Hepatocyte (in vitro differentiated cells): ENCODE results near the gene FIZ1.

Source experiments
- EZH2 ChIP-seq: fragments of 200-600 bp; sonication (generic); IDR thresholded peaks from 2 replicates; pipeline ENCODE4 v1.6.1; 2016; ENCODE audit warnings: antibody characterized with exemption, mild to moderate bottlenecking, borderline replicate concordance
- TF ChIP-seq, protein P1 (sequence below): fragments of 200-600 bp; sonication (generic); IDR thresholded peaks from 2 replicates; pipeline ENCODE4 v1.5.1; 2016; ENCODE audit warnings: antibody characterized with exemption, mild to moderate bottlenecking; ENCODE audit not compliant: poor library complexity

DNA sequence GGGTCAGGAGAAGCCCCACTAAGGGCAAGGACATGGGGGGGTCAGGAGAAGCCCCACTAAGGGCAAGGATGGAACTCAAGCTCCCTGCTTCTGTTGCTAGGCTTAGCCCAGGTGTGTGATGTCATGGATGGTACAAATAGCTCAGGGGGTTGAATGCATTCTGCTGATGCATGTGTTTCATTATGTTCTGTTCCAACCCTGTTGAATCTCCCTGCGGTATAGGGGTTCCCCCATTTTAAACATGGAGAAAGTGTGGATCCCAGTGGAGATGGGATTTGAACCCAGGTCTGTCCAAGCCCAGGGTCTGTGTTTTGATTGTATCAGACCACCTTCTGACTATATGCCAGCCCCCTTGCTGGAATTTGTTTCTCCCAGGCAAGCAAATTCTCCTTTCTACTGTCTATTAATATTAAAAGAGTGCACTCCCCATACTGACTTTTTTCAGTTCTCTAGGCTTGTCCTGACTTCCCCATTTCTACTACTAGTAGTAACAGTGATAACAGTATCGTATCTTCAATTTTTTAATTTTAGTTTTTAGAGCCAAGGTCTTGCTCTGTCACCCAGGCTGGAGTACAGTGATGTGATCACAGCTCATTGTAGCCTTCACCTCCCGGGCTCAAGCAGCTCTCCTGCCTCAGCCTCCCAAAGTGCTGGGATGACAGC, 12.8 kb upstream of the FIZ1 start:
- TF ChIP-seq, protein P1, sequence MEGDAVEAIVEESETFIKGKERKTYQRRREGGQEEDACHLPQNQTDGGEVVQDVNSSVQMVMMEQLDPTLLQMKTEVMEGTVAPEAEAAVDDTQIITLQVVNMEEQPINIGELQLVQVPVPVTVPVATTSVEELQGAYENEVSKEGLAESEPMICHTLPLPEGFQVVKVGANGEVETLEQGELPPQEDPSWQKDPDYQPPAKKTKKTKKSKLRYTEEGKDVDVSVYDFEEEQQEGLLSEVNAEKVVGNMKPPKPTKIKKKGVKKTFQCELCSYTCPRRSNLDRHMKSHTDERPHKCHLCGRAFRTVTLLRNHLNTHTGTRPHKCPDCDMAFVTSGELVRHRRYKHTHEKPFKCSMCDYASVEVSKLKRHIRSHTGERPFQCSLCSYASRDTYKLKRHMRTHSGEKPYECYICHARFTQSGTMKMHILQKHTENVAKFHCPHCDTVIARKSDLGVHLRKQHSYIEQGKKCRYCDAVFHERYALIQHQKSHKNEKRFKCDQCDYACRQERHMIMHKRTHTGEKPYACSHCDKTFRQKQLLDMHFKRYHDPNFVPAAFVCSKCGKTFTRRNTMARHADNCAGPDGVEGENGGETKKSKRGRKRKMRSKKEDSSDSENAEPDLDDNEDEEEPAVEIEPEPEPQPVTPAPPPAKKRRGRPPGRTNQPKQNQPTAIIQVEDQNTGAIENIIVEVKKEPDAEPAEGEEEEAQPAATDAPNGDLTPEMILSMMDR: no peak
- TF ChIP-seq EZH2: no peak
